Measurements from ENCODE around the gene GPHN. TPM values are rescaled to one million over a fixed set of nuclear protein-coding genes. Genes with fewer than 3 reads are reported as not detected.

GPHN gene
- total RNA-seq, 1 donor from 2014 or later, result 33.4 TPM

GRCh38 chr14:66511849-66512248, 3.9 kb downstream of the GPHN start:
- DNase-seq, result no peak
- Histone ChIP-seq H3K4me1 (peaks cover 90% of the 10 kb centered on the region), H3K27ac (replicated peaks) (peak overlapping the region; percentile 5), H3K27me3 (ENCODE audit: low read depth) (no peaks in the 10 kb centered on the region), H3K4me3 (no peak overlapping the region), H3K9me3 (replicated peaks) (no peaks in the 10 kb centered on the region), H3K36me3 (no peaks in the 10 kb centered on the region)
- intact Hi-C loops (cut with micrococcal nuclease), result no loop called here
- TF ChIP-seq CTCF (IDR thresholded peaks at IDR 0.05; ENCODE audit: borderline replicate concordance), result no peak

- DNase-seq, result no peak
- Histone ChIP-seq H3K4me3 (no peak overlapping the region), H3K27ac (replicated peaks) (no peak overlapping the region), H3K9me3 (replicated peaks) (no peaks in the 10 kb centered on the region), H3K4me1 (peaks cover 69% of the 10 kb centered on the region), H3K27me3 (ENCODE audit: low read depth) (no peaks in the 10 kb centered on the region), H3K36me3 (no peaks in the 10 kb centered on the region)
- intact Hi-C loops (cut with micrococcal nuclease), result no loop called here
- TF ChIP-seq CTCF (IDR thresholded peaks at IDR 0.05; ENCODE audit: borderline replicate concordance), result no peak
Measured at GRCh38 chr14:66514213-66514612, 6.3 kb downstream of the GPHN start.

GRCh38 chr14:66530526-66530925, 22.6 kb downstream of the GPHN start:
- H3K9me3 ChIP-seq (replicated peaks), result peaks cover 10% of the 10 kb centered on the region
- H3K36me3 ChIP-seq, result no peaks in the 10 kb centered on the region
- no peak overlapping the region for H3K27ac ChIP-seq (replicated peaks)
- no peaks in the 10 kb centered on the region for H3K4me1 ChIP-seq
- intact Hi-C loops (cut with micrococcal nuclease), result no loop called here
- DNase-seq, result no peak
- no peak for TF ChIP-seq CTCF (IDR thresholded peaks at IDR 0.05; ENCODE audit: borderline replicate concordance)
- H3K27me3 ChIP-seq (ENCODE audit: low read depth), result no peaks in the 10 kb centered on the region
- no peak overlapping the region for H3K4me3 ChIP-seq

DNA sequence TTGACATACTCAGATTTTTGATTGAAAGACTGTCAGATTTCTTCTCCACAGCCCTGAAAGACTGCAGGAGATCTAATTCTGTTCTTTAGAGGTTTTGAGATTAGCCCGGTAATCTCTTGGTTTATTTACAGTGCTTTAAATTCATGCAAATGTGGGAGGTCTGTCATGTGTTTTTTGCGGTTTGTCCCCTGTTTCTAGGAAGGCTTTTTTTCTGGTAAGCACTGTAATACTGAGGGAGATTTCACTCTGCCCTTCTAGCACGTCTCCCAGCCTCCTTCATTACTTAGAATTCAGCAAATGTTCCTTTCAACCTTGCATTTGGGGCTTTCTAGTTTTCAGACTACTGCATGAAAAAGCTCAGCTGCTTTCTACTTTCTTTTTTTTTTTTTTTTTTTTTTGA, 31.1 kb downstream of the GPHN start:
- Histone ChIP-seq H3K27ac (replicated peaks) (no peak overlapping the region), H3K4me1 (peaks cover 34% of the 10 kb centered on the region), H3K36me3 (no peaks in the 10 kb centered on the region), H3K27me3 (ENCODE audit: low read depth) (no peaks in the 10 kb centered on the region), H3K9me3 (replicated peaks) (no peaks in the 10 kb centered on the region), H3K4me3 (no peak overlapping the region)
- intact Hi-C loops (cut with micrococcal nuclease), result no loop called here
- DNase-seq, result no peak
- TF ChIP-seq CTCF (IDR thresholded peaks at IDR 0.05; ENCODE audit: borderline replicate concordance), result no peak

DNA sequence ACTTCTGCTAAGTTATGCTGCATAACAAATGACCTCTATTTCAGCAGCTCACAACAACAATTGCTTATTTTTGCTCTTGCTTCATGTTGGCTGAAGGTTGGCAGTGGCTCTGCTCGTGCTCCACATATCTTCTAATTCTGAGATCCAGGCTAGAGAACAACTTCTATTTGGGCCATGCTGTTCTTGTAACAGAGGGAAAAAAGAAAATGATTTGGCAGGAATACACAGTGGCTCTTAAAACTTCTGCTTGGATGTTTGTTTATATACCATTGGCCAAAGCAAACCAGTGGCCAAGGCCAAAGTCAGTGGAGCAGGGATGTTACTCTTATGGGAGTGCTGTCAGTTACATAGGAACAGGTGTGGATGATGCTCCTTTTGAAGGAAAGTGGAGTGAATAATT, 32.1 kb downstream of the GPHN start:
- no peak for DNase-seq

More for the DNA sequence above, 32.1 kb downstream of the GPHN start:
- peaks cover 37% of the 10 kb centered on the region for H3K4me1 ChIP-seq
- peak overlapping the region; percentile 48 for H3K27ac ChIP-seq (replicated peaks)
- intact Hi-C loops (cut with micrococcal nuclease), result no loop called here
- no peaks in the 10 kb centered on the region for H3K27me3 ChIP-seq (ENCODE audit: low read depth)
- no peak overlapping the region for H3K4me3 ChIP-seq
- no peaks in the 10 kb centered on the region for H3K9me3 ChIP-seq (replicated peaks)
- no peaks in the 10 kb centered on the region for H3K36me3 ChIP-seq
- TF ChIP-seq CTCF (IDR thresholded peaks at IDR 0.05; ENCODE audit: borderline replicate concordance), result no peak

All from left ventricle myocardium inferior (tissue), 1 donor.